OCI-LY7 (cell line): ENCODE results near the gene KDM4D.

ENCODE experiments used
- EZH2phosphoT487 ChIP-seq: fragments of 200-600 bp; sonication (generic); IDR thresholded peaks from 2 replicates; pipeline ENCODE4 v1.6.1; 2018; ENCODE audit warnings: low read depth, borderline replicate concordance, mild to moderate bottlenecking, mixed run types, antibody characterized with exemption, low read length, moderate library complexity, mixed read lengths
- TF ChIP-seq, protein P1 (sequence below): fragments of 200-600 bp; sonication (generic); conservative IDR thresholded peaks from 2 replicates; pipeline ENCODE4 v1.5.1; 2014; ENCODE audit warnings: mild to moderate bottlenecking, antibody characterized with exemption, low read length, moderate library complexity, mixed read lengths

DNA sequence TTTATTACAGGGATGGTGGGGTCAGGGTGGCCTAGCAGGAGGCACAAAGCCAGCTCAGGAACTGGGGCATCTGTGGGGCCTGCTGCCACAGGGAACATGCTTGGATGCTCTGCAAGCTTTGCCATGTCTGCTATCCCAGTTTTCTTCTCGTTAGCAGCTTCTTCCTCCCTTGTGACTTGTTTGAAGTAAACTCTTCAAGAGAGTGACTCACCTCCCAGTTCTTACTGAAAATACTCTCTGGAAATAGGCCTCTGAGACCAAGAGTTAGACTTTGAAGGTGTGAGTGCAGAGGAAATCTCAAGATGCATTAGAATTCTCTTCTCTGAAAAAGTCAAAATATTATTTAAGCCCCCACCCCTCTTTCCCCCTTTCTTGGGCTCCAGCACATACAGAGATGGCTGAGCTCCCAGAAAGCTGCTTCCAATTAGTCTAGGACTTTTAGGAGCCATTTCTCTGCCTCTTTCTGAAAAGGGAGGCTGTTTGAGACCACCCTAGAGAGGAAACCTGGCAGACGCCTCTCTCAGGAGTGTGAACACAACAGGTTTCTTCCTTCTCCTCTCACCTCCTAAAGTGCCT is 15.3 kb upstream of the KDM4D start:
- TF ChIP-seq, protein P1, sequence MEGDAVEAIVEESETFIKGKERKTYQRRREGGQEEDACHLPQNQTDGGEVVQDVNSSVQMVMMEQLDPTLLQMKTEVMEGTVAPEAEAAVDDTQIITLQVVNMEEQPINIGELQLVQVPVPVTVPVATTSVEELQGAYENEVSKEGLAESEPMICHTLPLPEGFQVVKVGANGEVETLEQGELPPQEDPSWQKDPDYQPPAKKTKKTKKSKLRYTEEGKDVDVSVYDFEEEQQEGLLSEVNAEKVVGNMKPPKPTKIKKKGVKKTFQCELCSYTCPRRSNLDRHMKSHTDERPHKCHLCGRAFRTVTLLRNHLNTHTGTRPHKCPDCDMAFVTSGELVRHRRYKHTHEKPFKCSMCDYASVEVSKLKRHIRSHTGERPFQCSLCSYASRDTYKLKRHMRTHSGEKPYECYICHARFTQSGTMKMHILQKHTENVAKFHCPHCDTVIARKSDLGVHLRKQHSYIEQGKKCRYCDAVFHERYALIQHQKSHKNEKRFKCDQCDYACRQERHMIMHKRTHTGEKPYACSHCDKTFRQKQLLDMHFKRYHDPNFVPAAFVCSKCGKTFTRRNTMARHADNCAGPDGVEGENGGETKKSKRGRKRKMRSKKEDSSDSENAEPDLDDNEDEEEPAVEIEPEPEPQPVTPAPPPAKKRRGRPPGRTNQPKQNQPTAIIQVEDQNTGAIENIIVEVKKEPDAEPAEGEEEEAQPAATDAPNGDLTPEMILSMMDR = no peak
- TF ChIP-seq EZH2phosphoT487 = no peak
